AG10803 (cell line): ENCODE results near the gene CYSTM1.

Experiments used
- DNase-seq: peaks from one replicate; pipeline ENCODE4 v3.0.0; 2010; ENCODE audit warnings: low read depth
- H3K4me3 ChIP-seq: 2 replicates; pipeline ENCODE4 v1.5.1; 2011; ENCODE audit warnings: mild to moderate bottlenecking, low read length, control low read depth
- TF ChIP-seq, protein P1 (sequence below): conservative IDR thresholded peaks from 2 replicates; pipeline ENCODE4 v1.5.1; 2011; ENCODE audit warnings: mild to moderate bottlenecking, low read length, control low read depth, inconsistent platforms

The CYSTM1 gene

DNA sequence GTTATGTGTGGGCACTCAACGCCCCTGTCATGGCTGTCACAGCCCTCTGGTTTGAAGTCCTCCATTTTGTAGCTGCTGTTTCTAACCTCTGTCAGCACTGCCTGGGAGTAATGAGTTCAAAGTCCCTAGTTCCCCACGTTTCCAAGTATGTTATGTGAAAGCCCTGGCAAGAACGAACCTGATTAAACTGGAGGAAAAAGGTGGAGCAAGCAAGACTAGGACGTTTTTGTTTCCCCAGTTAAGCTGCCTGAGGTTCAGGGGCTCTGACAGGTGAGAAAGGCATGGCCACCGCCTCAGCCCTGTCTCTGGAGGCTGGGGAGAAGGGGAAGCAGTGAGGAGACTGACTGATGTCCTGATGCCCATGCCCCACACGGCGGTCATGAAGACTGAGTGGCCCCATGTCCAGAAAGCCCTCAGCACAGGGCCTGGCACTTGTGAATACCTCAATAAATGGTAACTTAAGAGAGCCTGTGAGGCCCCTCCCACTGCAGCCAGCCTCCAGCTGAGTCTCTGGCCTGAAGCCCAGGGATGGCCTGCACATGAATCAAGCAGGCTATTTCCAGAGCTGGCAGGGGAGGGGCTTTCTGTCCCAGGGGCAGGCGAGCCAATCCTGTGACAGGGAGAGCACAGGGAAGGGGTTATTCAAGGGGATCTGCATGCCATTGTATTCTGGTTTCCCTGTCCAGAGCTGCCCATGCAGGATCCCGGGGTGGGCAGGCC is 66.2 kb downstream of the CYSTM1 start:
- TF ChIP-seq, protein P1, sequence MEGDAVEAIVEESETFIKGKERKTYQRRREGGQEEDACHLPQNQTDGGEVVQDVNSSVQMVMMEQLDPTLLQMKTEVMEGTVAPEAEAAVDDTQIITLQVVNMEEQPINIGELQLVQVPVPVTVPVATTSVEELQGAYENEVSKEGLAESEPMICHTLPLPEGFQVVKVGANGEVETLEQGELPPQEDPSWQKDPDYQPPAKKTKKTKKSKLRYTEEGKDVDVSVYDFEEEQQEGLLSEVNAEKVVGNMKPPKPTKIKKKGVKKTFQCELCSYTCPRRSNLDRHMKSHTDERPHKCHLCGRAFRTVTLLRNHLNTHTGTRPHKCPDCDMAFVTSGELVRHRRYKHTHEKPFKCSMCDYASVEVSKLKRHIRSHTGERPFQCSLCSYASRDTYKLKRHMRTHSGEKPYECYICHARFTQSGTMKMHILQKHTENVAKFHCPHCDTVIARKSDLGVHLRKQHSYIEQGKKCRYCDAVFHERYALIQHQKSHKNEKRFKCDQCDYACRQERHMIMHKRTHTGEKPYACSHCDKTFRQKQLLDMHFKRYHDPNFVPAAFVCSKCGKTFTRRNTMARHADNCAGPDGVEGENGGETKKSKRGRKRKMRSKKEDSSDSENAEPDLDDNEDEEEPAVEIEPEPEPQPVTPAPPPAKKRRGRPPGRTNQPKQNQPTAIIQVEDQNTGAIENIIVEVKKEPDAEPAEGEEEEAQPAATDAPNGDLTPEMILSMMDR = no peak
- H3K4me3 ChIP-seq = no peak overlapping the region
- peak; percentile 88 for DNase-seq

DNA sequence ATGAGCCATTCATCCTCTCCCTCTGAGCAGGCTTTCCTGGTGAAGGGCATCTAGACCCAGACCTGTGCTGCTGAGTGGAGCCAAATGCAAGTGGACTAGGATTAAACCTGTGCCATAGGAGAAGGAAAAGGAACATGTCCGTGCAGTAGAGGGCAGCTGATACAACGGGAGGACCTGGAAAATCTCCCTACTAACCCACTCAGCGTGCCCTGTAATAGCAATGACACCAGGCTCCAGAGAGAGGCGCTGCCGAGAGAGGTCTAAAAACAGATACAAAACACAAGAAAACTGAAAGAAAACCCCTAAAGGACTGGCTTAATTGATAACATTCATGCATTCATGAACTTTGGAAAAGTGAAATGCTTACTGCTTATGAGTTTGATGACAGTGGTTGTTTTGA is 67.1 kb downstream of the CYSTM1 start:
- no peak overlapping the region for H3K4me3 ChIP-seq
- TF ChIP-seq, protein P1 = peak; percentile 36
- DNase-seq = no peak

DNA sequence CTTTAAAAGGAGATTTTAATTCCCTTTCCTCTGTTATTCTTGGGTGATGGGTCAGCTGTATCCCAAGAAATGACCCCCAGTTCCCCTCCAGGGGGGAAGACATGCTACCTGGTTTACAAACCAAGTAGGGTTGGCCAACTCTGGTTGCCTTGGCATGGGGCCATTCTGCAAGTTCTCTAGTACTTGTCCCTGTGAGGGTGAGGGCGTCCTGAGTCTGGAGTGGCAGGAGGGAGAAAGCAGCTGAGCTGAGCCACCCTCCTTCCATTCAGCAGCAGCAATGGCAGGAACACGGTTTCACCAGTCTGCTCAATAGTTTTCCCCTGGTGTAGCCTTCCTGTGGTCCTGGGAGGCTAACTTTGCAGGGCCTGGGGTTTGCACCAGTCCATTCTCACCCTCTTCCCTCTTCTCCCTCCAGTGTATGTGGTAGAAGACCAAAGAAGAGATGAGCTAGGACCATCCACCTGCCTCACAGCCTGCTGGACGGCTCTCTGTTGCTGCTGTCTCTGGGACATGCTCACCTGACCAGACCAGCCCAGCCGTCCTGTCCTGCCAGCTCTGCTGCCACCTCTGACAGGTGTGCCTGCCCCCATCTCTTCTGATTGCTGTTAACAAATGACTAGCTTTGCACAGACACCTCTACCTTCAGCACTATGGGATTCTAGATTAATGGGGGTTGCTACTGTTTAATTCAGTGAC is 68.0 kb downstream of the CYSTM1 start:
- no peak overlapping the region for H3K4me3 ChIP-seq
- TF ChIP-seq, protein P1 = no peak
- no peak for DNase-seq

DNA sequence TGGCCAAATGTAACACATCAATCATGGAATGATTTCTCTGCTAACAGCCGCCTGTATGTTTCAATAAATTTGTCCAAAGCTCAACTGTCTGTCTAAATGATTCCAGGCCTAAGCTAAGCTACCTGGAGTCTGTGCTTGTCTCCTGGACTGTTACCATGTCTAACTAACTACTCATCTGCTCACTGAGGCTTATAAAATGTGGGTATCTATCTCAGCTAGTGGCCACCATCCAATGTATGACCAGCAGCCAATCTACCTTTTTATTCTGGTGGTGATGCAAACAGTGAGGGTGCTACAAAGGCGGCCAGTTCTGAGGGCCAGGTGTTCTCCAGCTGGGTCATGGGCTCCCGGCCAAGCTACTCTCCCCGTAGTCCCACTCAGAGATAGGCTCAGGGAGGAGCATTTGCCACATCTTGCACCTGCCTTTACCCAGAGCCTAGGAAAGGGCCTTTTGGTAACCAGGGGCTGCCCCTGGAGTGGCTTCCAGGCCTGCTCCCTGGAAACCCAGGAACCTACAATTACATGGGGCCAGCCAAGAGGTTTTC is 68.8 kb downstream of the CYSTM1 start:
- DNase-seq = no peak
- H3K4me3 ChIP-seq = no peak overlapping the region
- TF ChIP-seq, protein P1 = no peak

DNA sequence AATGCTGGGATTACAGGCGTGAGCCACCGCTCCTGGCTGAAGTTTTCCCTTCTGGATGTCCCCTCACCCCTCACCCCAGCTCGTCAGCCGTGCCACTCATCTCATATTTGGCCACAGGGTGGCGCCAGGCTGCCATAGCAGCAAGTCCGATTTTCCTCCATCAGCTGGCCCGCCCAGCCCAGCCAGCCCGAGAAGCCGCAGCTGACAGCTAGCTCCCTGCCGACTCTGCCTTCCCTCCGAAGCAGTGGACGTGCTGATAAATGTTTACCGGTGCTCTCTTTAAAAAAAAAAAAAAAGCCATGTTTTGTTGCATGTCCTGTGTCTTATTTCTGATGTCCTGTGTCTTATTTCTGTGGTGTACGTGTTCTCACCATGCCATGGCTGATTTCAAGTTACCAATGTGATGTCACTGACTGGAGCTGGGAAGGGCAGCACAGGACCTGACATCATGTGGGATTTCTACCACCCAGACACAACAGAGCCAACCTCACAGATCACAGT is 69.6 kb downstream of the CYSTM1 start:
- DNase-seq = peak; percentile 91
- H3K4me3 ChIP-seq = no peak overlapping the region
- TF ChIP-seq, protein P1 = peak; percentile 81

DNA sequence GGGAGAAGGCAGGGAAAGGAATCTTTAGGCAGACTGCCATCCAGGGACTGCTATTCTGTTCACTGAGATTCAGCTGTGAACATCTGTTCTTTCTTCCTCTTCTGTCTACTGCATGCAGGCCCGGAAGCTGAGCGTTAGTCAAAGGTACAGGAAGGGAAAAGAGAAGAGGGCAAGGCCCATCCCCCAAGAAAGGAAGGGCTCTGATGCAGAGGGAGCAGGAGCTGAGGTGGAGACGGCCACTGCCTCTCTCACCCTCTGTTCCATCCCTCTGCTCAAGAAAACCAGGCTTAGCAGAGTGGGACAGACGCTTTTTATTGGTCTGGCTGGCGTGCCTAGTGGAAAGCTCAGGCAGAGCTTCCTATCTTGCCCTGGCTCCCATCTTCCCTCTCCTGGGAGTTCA is 70.4 kb downstream of the CYSTM1 start:
- TF ChIP-seq, protein P1 = no peak
- DNase-seq = no peak
- no peak overlapping the region for H3K4me3 ChIP-seq
